ENCODE results near the gene OSM. TPM values are rescaled to one million over a fixed set of nuclear protein-coding genes. Genes with fewer than 3 reads are reported as not detected.

OSM gene
- total and polyA plus RNA-seq, 2 donors (not counting 3 experiments of a cell fraction or from before 2014, with no cell fraction given) = not detected

DNA sequence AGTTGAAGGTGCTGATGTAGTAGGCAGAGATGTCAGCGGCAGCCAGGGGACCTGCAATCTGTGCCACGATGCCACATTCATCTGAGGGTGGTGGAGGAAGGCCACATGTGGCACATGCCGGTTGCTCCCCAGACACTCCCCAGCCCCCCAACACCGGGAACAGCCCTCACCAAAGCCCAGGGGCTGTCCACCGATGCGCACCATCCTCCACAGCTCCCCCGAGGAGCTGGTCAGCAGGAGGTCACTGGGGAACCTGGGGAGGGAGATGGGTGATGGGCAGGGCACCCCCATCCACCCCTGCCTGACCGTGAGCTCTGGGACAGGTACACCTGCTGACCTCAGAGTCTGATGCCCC is 19.2 kb upstream of the OSM start:
- CTCF ChIA-PET = interaction anchor here (0.7 to 4.4 kb wide), 6 partner anchors 7 to 42 kb away, joined by 3 to 61 read pairs (median 4); partner anchors contain the start of gene TBC1D10A
- POLR2A ChIA-PET = no interaction called here
- Histone ChIP-seq H3K79me2 (ENCODE audit: control insufficient read depth, insufficient read depth, low read length) (no peaks in the 10 kb centered on the region), H3K4me2 (ENCODE audit: insufficient read depth, low read length) (no peak overlapping the region), H3K27me3 (ENCODE audit: control insufficient read depth in 2 of 2, insufficient read depth in 2 of 2, low read length in 2 of 2) (no peaks in the 10 kb centered on the region), H3K4me3 (replicated peaks in 1 of 3; ENCODE audit: insufficient read depth in 1 of 3, low read depth in 1 of 3, low read length in 3 of 3) (no peak overlapping the region), H2AFZ (ENCODE audit: low read depth, low read length) (no peak overlapping the region), H3K9me1 (replicated peaks; ENCODE audit: control insufficient read depth, extremely low read depth, insufficient read depth, low read length) (no peaks in the 10 kb centered on the region), H3K9ac (replicated peaks; ENCODE audit: extremely low read depth, insufficient read depth, low read length) (no peak overlapping the region), H4K20me1 (replicated peaks; ENCODE audit: control insufficient read depth, extremely low read depth, insufficient read depth, low read length) (no peaks in the 10 kb centered on the region), H3K4me1 (ENCODE audit: control insufficient read depth, extremely low read depth, insufficient read depth, low read length) (peaks cover 21% of the 10 kb centered on the region), H3K36me3 (ENCODE audit: control insufficient read depth in 2 of 2, extremely low read depth in 1 of 2, insufficient read depth in 2 of 2, low read length in 2 of 2) (peaks cover 0 to 5% of the 10 kb centered on the region in 2 experiments), H3K27ac (ENCODE audit: insufficient read depth, low read depth, low read length) (no peak overlapping the region), H3K9me3 (replicated peaks; ENCODE audit: control insufficient read depth, insufficient read depth, low read length) (no peaks in the 10 kb centered on the region)
- intact Hi-C loops (cut with micrococcal nuclease) = no loop called here
- DNase-seq (ENCODE audit: low read depth, low spot score) (no peak), FAIRE-seq (no peak)
- dilution Hi-C loops (cut with MboI; ENCODE audit: extremely low pct_ligation_motif_present, low sequenced_read_pairs) = no loop called here
- TF ChIP-seq GATA2 (IDR thresholded peaks at IDR 0.05; ENCODE audit: insufficient read depth, insufficient read length, low read depth, low read length) = no peak
- TF ChIP-seq, protein P1, sequence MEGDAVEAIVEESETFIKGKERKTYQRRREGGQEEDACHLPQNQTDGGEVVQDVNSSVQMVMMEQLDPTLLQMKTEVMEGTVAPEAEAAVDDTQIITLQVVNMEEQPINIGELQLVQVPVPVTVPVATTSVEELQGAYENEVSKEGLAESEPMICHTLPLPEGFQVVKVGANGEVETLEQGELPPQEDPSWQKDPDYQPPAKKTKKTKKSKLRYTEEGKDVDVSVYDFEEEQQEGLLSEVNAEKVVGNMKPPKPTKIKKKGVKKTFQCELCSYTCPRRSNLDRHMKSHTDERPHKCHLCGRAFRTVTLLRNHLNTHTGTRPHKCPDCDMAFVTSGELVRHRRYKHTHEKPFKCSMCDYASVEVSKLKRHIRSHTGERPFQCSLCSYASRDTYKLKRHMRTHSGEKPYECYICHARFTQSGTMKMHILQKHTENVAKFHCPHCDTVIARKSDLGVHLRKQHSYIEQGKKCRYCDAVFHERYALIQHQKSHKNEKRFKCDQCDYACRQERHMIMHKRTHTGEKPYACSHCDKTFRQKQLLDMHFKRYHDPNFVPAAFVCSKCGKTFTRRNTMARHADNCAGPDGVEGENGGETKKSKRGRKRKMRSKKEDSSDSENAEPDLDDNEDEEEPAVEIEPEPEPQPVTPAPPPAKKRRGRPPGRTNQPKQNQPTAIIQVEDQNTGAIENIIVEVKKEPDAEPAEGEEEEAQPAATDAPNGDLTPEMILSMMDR (IDR thresholded peaks at IDR 0.05; ENCODE audit: extremely low read depth in 1 of 2, insufficient read depth in 1 of 2, low read depth in 1 of 2, low read length in 2 of 2) = no peak
- no peak for TF ChIP-seq FOS (IDR thresholded peaks at IDR 0.05; ENCODE audit: borderline replicate concordance, insufficient read depth, low read length)
- TF ChIP-seq MYC (IDR thresholded peaks at IDR 0.05; ENCODE audit: low read depth, low read length) = no peak
- TF ChIP-seq, protein P2, sequence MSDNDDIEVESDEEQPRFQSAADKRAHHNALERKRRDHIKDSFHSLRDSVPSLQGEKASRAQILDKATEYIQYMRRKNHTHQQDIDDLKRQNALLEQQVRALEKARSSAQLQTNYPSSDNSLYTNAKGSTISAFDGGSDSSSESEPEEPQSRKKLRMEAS (IDR thresholded peaks at IDR 0.05; ENCODE audit: insufficient read depth, insufficient read length) = no peak
- no peak for TF ChIP-seq POLR2A (IDR thresholded peaks at IDR 0.05; ENCODE audit: low read depth, low read length)
- no peak for TF ChIP-seq JUN (IDR thresholded peaks at IDR 0.05; ENCODE audit: borderline replicate concordance, insufficient read depth, insufficient read length, low read depth)
- no peak for TF ChIP-seq POLR2AphosphoS5 (IDR thresholded peaks at IDR 0.05; ENCODE audit: insufficient read depth, low read depth, low read length)
- TF ChIP-seq EZH2 (IDR thresholded peaks at IDR 0.05; ENCODE audit: borderline replicate concordance, low read depth, low read length, severe bottlenecking) = no peak
- BruUV-seq (replicated peaks) = no TSS peak

Data from endothelial cell of umbilical vein (primary cell).